ENCODE data around the gene SESN3.
"Not testable (repeated sequence)": the region's sequence is repeated elsewhere in the genome, so short reads cannot be mapped to it uniquely, and the experiment has no call there.

SESN3 gene

DNA sequence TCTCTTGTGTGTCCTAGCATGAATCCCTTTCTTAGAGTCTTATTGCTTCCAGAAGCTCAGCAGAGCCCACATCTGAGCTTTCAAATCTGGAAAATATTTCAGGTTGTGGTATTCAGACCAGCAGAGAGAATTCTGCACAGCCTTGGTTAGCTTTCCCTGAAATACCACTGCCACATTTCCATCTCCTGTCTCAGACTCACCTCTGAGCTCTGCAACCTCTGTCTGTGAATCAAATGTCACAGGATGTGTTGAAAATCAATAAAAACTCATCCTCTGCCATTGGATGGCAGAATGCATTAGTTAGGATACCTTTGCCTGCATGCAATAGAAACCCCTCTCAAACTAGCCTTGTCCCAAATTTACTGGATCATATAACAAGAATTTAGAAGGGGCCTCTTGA lies 93.7 kb downstream of the SESN3 start:
- TF ChIP-seq, protein P1, sequence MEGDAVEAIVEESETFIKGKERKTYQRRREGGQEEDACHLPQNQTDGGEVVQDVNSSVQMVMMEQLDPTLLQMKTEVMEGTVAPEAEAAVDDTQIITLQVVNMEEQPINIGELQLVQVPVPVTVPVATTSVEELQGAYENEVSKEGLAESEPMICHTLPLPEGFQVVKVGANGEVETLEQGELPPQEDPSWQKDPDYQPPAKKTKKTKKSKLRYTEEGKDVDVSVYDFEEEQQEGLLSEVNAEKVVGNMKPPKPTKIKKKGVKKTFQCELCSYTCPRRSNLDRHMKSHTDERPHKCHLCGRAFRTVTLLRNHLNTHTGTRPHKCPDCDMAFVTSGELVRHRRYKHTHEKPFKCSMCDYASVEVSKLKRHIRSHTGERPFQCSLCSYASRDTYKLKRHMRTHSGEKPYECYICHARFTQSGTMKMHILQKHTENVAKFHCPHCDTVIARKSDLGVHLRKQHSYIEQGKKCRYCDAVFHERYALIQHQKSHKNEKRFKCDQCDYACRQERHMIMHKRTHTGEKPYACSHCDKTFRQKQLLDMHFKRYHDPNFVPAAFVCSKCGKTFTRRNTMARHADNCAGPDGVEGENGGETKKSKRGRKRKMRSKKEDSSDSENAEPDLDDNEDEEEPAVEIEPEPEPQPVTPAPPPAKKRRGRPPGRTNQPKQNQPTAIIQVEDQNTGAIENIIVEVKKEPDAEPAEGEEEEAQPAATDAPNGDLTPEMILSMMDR (IDR thresholded peaks at IDR 0.05; ENCODE audit: low read length, missing control alignments), result no peak
- no peak for DNase-seq (ENCODE audit: low read depth)
- H3K4me3 ChIP-seq (replicated peaks; ENCODE audit: low read depth, low read length), result no peak overlapping the region

DNA sequence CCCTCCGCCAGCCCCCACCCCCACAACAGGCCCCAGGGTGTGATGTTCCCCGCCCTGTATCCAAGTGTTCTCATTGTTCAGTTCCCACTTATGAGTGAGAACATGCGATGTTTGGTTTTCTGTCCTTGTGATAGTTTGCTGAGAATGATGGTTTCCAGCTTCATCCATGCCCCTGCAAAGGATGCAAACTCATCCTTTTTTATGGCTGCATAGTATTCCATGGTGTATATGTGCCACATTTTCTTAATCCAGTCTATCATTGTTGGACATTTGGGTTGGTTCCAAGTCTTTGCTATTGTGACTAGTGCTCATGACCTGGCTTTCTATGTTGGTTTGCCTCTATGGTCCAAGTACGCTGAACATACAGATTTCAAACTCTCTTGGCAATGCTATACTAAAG lies 94.3 kb downstream of the SESN3 start:
- DNase-seq (ENCODE audit: low read depth); H3K4me3 ChIP-seq (replicated peaks; ENCODE audit: low read depth, low read length): not testable (repeated sequence)

DNA sequence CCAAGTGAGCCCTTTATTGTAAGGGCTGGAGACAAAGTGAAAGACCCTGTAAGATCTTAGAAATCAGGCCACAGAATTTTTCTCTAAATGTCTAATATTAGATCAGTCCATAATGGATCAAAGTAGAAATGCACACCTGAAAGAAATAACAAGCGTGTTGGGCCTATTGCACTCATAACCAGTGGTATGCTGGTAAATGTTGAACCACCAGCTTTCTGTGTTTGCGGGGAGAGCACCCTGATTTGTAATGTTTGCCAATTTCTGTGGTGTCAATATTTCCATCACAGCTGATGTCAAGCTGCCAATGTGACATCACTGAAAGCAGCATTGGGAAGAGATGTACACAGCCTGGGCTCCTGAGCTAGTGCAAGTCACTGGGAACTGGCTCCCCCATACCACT lies 95.1 kb downstream of the SESN3 start:
- TF ChIP-seq, protein P1 (IDR thresholded peaks at IDR 0.05; ENCODE audit: low read length, missing control alignments), result no peak
- DNase-seq (ENCODE audit: low read depth), result no peak

DNA sequence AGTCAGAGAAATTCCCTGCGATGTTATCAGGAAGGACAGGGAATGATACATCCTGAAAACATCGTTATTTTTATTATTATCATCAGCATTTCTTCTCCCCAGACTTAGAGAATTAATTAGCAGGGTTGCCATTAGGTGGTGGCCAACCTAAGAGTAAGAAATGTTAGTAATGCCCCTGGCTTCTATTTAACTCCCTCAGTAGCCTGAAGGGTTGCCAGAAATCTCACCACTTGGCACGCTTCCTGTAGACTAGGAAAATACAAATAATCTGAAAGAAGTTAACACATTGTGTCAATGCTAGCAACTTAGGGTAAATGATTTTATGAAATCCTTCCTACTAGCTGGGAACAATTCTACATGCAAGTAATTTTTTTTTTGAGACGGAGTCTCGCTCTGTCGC lies 95.8 kb downstream of the SESN3 start:
- TF ChIP-seq, protein P1 (IDR thresholded peaks at IDR 0.05; ENCODE audit: low read length, missing control alignments), result no peak
- DNase-seq (ENCODE audit: low read depth), result no peak
- no peak overlapping the region for H3K4me3 ChIP-seq (replicated peaks; ENCODE audit: low read depth, low read length)

More for the DNA sequence above, 95.1 kb downstream of the SESN3 start:
- no peak overlapping the region for H3K4me3 ChIP-seq (replicated peaks; ENCODE audit: low read depth, low read length)

DNA sequence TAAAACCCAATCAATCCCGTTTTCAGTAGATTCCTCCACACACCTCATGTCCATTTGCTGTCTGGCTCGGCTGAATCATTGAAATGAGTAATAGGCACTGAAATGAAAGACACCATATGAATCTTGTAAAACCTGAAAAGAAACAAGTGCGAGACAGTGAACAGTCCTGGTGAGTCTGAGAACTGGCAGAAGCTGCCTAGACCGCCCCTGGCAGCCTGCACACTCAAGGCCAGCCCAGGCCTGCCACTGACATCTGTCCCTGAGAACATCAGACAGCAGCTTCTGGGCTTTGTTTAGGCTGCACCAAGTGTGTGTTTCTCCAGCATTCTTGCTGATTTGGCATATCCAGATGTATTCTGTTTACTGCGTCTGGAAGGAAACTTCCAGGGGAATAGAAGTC lies 96.5 kb downstream of the SESN3 start:
- H3K4me3 ChIP-seq (replicated peaks; ENCODE audit: low read depth, low read length), result no peak overlapping the region
- TF ChIP-seq, protein P1 (IDR thresholded peaks at IDR 0.05; ENCODE audit: low read length, missing control alignments), result no peak
- peak; percentile 58 for DNase-seq (ENCODE audit: low read depth)

DNA sequence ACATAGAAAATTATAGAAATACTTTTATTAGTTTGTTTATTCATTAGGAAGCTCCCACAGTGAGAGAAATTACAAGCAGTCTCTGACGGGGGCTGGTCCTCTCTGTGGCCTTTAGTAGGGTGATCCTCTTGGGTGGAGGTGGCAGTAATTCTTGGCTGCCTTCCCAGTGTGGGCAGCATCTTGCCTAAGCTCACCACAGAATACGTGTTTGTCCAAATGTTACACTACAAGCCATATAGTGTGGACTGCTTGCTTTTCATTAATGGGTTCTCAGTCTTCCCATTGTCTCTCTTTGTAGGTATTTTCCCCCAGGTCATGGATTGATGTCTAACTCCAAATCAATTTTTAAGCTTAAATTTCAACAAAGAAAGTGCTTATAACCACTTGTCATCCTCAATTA lies 98.0 kb downstream of the SESN3 start:
- DNase-seq (ENCODE audit: low read depth), result no peak
- TF ChIP-seq, protein P1 (IDR thresholded peaks at IDR 0.05; ENCODE audit: low read length, missing control alignments), result no peak
- no peak overlapping the region for H3K4me3 ChIP-seq (replicated peaks; ENCODE audit: low read depth, low read length)

DNA sequence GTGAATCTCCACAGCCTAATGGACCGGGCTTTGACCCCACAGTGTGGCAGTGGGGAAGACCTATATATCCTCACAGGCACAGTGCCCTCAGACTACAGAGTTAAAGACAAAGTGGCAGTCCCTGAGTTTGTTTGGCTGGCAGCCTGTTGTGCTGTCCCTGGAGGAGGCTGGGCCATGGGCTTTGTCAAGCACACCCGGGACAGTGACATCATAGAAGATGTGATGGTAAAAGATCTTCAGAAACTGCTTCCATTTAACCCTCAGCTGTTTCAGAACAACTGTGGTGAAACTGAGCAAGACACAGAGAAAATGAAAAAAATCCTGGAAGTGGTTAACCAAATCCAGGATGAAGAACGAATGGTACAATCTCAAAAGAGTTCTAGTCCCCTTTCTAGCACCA lies 102.4 kb downstream of the SESN3 start:
- TF ChIP-seq, protein P1 (IDR thresholded peaks at IDR 0.05; ENCODE audit: low read length, missing control alignments), result no peak
- no peak overlapping the region for H3K4me3 ChIP-seq (replicated peaks; ENCODE audit: low read depth, low read length)
- no peak for DNase-seq (ENCODE audit: low read depth)

DNA sequence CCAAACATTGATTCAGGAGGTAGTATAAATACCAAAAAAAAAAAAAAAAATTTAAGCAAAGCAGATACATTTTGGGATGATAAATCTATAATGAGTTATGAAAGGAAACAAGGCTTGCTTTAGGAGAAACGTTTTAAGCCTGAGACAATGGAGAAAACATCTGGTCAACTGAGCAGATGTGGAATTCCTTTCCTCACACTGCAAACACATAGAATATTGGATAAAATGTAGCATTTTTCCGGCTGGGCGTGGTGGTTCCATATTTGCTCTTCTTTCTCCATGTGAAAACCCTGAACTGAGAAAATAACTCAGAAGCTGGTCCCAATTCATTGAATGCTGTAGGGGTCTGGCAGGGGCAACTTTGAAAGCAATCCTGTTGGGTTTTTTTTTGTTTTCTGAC lies 107.4 kb downstream of the SESN3 start:
- no peak for DNase-seq (ENCODE audit: low read depth)
- no peak overlapping the region for H3K4me3 ChIP-seq (replicated peaks; ENCODE audit: low read depth, low read length)
- TF ChIP-seq, protein P1 (IDR thresholded peaks at IDR 0.05; ENCODE audit: low read length, missing control alignments), result no peak
